HG02759 (cell line): ENCODE results near the gene HIPK2.

Experiments used
- ATAC-seq: cut with Tn5 transposase; IDR thresholded peaks from one replicate; pipeline ENCODE4 v1.9.1; 2021; ENCODE audit warnings: mild to moderate bottlenecking, moderate library complexity; ENCODE audit not compliant: unreplicated experiment

The HIPK2 gene

GRCh38 chr7:139783647-139784385 is 6.0 kb upstream of the HIPK2 start:
- no peak for ATAC-seq

- no peak for ATAC-seq
These were observed 5.1 kb upstream of the HIPK2 start for GRCh38 chr7:139782932-139783331.

GRCh38 chr7:139777133-139777891 is 486 bp downstream of the HIPK2 start:
- ATAC-seq: peak; percentile 25

- no peak for ATAC-seq
These were observed 1.2 kb downstream of the HIPK2 start for GRCh38 chr7:139776486-139777132.

- no peak for ATAC-seq
These were observed 1.9 kb downstream of the HIPK2 start for GRCh38 chr7:139775829-139776266.

GRCh38 chr7:139774376-139774775 is 3.4 kb downstream of the HIPK2 start:
- no peak for ATAC-seq

GRCh38 chr7:139773371-139773770 is 4.4 kb downstream of the HIPK2 start:
- ATAC-seq: no peak

GRCh38 chr7:139772873-139773272 is 4.9 kb downstream of the HIPK2 start:
- ATAC-seq: no peak

- no peak for ATAC-seq
These were observed 5.7 kb downstream of the HIPK2 start for GRCh38 chr7:139772115-139772514.

GRCh38 chr7:139771001-139771956 is 6.5 kb downstream of the HIPK2 start:
- no peak for ATAC-seq

GRCh38 chr7:139769761-139770160 is 8.0 kb downstream of the HIPK2 start:
- ATAC-seq: no peak

GRCh38 chr7:139769066-139769465 is 8.7 kb downstream of the HIPK2 start:
- ATAC-seq: no peak

- no peak for ATAC-seq
These were observed 9.5 kb downstream of the HIPK2 start for GRCh38 chr7:139768249-139768824.

GRCh38 chr7:139767561-139767982 is 10.2 kb downstream of the HIPK2 start:
- peak; percentile 82 for ATAC-seq

- ATAC-seq: no peak
These were observed 12.7 kb downstream of the HIPK2 start for GRCh38 chr7:139765143-139765542.

GRCh38 chr7:139763330-139763729 is 14.5 kb downstream of the HIPK2 start:
- ATAC-seq: no peak

- no peak for ATAC-seq
These were observed 14.9 kb downstream of the HIPK2 start for GRCh38 chr7:139762886-139763285.

- no peak for ATAC-seq
These were observed 19.4 kb downstream of the HIPK2 start for GRCh38 chr7:139758388-139758787.

- ATAC-seq: no peak
These were observed 19.8 kb downstream of the HIPK2 start for GRCh38 chr7:139757968-139758367.

- ATAC-seq: no peak
These were observed 24.1 kb downstream of the HIPK2 start for GRCh38 chr7:139753693-139754111.
